HG02885 (cell line): ENCODE data around the gene CFAP69.
"Not testable (repeated sequence)": the region's sequence is repeated elsewhere in the genome, so short reads cannot be mapped to it uniquely, and the experiment has no call there.

Experiments
- ATAC-seq: cut with Tn5 transposase; IDR thresholded peaks from one replicate; pipeline ENCODE4 v1.9.1; 2021; ENCODE audit warnings: mild to moderate bottlenecking; ENCODE audit not compliant: unreplicated experiment, poor library complexity

The CFAP69 gene

GRCh38 chr7:90334193-90334843 lies 89.3 kb downstream of the CFAP69 start:
- no peak for ATAC-seq

- not testable (repeated sequence) for ATAC-seq
These were observed 90.0 kb downstream of the CFAP69 start for GRCh38 chr7:90334926-90335325.

- peak; percentile 38 for ATAC-seq
These were observed 92.1 kb downstream of the CFAP69 start for GRCh38 chr7:90337106-90337505.

GRCh38 chr7:90345016-90345415 lies 100.0 kb downstream of the CFAP69 start:
- no peak for ATAC-seq

GRCh38 chr7:90345595-90346335 lies 100.8 kb downstream of the CFAP69 start:
- peak; percentile 14 for ATAC-seq

- ATAC-seq = peak; percentile 94
These were observed 101.6 kb downstream of the CFAP69 start, which contains the start of gene GTPBP10 for GRCh38 chr7:90346336-90347125. Gene GTPBP10, plus strand, starts transcription at chr7:90346716. Its CDS starts 26 bp downstream, at chr7:90346742.

GRCh38 chr7:90347759-90348158 lies 102.8 kb downstream of the CFAP69 start:
- no peak for ATAC-seq

- no peak for ATAC-seq
These were observed 104.3 kb downstream of the CFAP69 start for GRCh38 chr7:90349305-90349704.

- not testable (repeated sequence) for ATAC-seq
These were observed 105.1 kb downstream of the CFAP69 start for GRCh38 chr7:90350032-90350431.

GRCh38 chr7:90351987-90352386 lies 107.0 kb downstream of the CFAP69 start:
- ATAC-seq = no peak
